GM13976 (cell line): ENCODE measurements around the gene ETV5.

Experiments used
- DNase-seq: peaks from one replicate; pipeline ENCODE4 v3.0.0; 2012; ENCODE audit warnings: low spot score
- in situ Hi-C: fragments of 300-500 bp; cut with MboI; formaldehyde crosslinking; loops from one replicate; pipeline ENCODE4 v1.12.0; 2022; ENCODE audit warnings: low sequenced_read_pairs, mixed read lengths, inconsistent platforms; ENCODE audit not compliant: unreplicated experiment
- TF ChIP-seq, protein P1 (sequence below): IDR thresholded peaks from 2 replicates; pipeline ENCODE4 v1.5.1; 2012; ENCODE audit warnings: borderline replicate concordance, mild to moderate bottlenecking; ENCODE audit not compliant: insufficient read depth; ENCODE audit errors: extremely low read depth, missing control alignments, control extremely low read depth

Gene ETV5

DNA sequence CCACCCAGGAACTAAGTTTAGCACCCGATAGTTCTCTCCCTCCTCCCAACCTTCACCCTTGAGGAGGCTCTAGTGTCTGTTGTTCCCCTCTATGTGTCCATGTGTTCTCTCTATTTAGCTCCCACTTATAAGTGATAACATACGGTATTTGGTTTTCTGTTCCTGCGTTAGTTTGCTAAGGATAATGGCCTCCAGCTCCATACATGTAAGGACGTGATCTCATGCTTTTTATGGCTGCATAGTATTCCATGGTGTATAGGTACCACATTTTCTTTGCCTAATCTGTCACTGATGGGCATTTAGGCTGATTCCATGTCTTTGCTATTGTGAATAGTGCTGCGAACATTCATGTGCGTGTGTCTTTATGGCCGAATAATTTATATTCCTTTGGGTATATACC lies 104.2 kb downstream of the ETV5 start:
- DNase-seq: no peak
- in situ Hi-C loops: no loop called here
- TF ChIP-seq, protein P1, sequence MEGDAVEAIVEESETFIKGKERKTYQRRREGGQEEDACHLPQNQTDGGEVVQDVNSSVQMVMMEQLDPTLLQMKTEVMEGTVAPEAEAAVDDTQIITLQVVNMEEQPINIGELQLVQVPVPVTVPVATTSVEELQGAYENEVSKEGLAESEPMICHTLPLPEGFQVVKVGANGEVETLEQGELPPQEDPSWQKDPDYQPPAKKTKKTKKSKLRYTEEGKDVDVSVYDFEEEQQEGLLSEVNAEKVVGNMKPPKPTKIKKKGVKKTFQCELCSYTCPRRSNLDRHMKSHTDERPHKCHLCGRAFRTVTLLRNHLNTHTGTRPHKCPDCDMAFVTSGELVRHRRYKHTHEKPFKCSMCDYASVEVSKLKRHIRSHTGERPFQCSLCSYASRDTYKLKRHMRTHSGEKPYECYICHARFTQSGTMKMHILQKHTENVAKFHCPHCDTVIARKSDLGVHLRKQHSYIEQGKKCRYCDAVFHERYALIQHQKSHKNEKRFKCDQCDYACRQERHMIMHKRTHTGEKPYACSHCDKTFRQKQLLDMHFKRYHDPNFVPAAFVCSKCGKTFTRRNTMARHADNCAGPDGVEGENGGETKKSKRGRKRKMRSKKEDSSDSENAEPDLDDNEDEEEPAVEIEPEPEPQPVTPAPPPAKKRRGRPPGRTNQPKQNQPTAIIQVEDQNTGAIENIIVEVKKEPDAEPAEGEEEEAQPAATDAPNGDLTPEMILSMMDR: no peak

DNA sequence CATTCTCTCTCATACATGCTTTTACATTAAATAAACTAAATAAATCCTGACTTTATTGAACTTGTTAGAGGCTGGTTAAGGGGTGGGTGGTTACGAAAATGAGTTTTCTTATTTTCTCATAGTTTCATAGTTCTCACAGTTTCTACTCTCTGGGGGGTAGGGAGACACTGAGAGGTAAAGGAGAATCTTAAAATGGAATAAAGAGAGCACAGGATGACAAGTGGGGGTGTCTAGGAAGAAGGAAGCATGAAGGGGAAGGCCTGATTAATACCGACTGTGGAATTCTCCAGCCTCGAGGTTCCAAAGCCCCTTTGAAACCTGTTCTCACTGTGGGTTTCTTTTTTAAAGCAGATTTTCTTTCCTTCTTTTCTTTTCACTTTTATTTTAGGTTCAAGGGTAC lies 104.7 kb downstream of the ETV5 start:
- in situ Hi-C loops: no loop called here
- TF ChIP-seq, protein P1: no peak
- no peak for DNase-seq

DNA sequence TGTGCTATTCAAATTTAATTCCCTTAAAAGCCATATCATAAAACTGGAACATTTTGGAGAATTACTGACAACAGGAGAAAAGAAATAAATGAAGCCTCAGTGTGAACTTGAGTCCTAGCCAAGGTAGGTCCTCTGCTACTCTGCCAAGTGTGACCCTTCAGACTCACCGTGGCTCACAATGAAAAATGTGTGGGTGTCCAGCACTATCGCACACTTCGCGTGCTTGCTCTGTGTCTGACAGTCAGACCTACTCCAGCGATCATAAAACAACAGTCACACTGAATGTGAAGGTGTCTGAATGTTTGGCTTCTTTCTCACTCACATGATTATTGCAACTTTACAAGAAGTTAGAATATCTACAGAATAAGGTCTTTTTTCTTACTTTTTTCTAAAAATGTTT lies 105.3 kb downstream of the ETV5 start:
- TF ChIP-seq, protein P1: no peak

DNA sequence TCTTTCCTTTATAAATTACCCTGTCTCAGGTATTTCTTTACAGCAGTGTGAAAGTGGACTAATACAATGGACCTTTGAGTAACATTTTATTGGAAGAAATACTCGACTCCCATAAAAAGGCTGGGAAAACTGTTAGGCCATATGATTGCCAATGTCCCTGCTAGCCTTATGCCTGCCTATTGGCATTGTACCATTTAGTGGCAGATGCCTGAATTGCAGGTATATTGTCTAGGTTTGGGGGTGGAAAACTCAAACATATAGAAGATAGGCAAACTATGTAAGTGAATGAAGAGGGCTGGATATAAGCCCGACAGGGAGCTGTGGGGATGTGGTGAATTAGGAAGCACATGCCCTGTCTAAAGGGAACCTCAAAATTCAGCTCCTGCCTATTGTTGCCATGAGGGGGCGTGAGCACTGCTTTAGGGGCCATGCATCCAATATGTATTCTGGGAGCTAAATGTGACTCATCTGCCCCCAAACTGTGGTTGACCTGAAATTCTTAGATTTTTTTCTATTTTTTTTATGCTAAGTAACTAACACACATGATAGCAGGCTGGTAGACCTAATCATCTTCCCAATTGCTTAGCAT lies 105.9 kb downstream of the ETV5 start:
- TF ChIP-seq, protein P1: no peak
- no peak for DNase-seq
- in situ Hi-C loops: no loop called here

More for the DNA sequence above, 105.3 kb downstream of the ETV5 start:
- in situ Hi-C loops: no loop called here
- peak; percentile 57 for DNase-seq

DNA sequence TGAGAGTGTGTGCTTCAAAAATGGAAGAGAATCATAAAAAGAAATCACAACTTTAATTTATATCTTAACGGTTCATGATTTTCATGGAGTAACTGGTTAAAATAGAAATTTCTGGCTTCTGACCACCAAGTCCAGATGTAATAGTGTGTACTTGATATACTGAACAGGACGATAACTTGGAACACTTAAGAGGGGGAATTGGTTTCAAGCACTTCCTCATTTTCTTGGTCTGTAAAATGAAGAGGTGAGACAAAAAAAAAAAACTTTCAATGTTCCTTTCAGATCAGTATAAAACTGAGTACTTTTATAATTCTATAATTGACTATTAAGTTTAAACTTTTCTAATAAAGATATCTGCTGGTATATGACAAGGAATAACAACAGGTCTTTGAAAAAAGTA lies 107.0 kb downstream of the ETV5 start:
- in situ Hi-C loops: no loop called here
- no peak for DNase-seq
- TF ChIP-seq, protein P1: no peak

DNA sequence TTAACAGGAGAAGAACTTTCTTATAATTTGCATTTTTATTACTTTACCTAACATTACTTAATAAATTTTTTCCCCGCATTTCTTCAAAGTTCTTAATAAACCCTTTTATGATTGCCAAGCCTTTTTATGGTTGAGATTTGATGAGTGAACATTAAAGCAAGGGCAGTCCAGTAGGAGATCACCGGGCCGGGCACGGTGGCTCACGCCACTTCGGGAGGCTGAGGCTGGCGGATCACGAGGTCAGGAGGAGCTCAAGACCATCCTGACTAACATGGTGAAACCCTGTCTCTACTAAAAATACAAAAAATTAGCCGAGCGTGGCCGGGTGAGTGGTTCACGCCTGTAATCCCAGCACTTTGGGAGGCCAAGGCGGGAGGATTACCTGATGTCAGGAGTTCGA lies 109.7 kb downstream of the ETV5 start:
- no peak for DNase-seq
- TF ChIP-seq, protein P1: no peak
- in situ Hi-C loops: no loop called here
